BLaER1 (cell line): ENCODE measurements around the gene CCDC50.

Experiments
- H3K27ac ChIP-seq: shearing (Covaris generic); formaldehyde crosslinking; 2 replicates; pipeline ENCODE4 v1.8.1; 2022
- H3K27me3 ChIP-seq: shearing (Covaris generic); formaldehyde crosslinking; 2 replicates; pipeline ENCODE4 v1.8.1; 2022
- H3K36me3 ChIP-seq: shearing (Covaris generic); formaldehyde crosslinking; 2 replicates; pipeline ENCODE4 v1.8.1; 2022
- H3K4me1 ChIP-seq: shearing (Covaris generic); formaldehyde crosslinking; 2 replicates; pipeline ENCODE4 v1.8.1; 2022
- H3K4me2 ChIP-seq: shearing (Covaris generic); formaldehyde crosslinking; 2 replicates; pipeline ENCODE4 v1.8.1; 2022
- H3K4me3 ChIP-seq: shearing (Covaris generic); formaldehyde crosslinking; 2 replicates; pipeline ENCODE4 v1.8.1; 2022
- H3K9ac ChIP-seq: shearing (Covaris generic); formaldehyde crosslinking; 2 replicates; pipeline ENCODE4 v1.8.1; 2022
- H3K9me3 ChIP-seq: shearing (Covaris generic); formaldehyde crosslinking; 2 replicates; pipeline ENCODE4 v1.8.1; 2022
- H4K20me1 ChIP-seq: shearing (Covaris generic); formaldehyde crosslinking; 2 replicates; pipeline ENCODE4 v1.8.1; 2022
- Cebpa-rat ChIP-seq: shearing (Covaris generic); IDR thresholded peaks from 2 replicates; pipeline ENCODE4 v1.8.1; 2022

Gene CCDC50

GRCh38 chr3:191431160-191431822 is 102.1 kb downstream of the CCDC50 start:
- no peak overlapping the region for H3K9ac ChIP-seq
- H3K27me3 ChIP-seq, result no peaks in the 10 kb centered on the region
- H4K20me1 ChIP-seq, result no peaks in the 10 kb centered on the region
- H3K27ac ChIP-seq, result no peak overlapping the region
- no peak for TF ChIP-seq Cebpa-rat
- H3K36me3 ChIP-seq, result no peaks in the 10 kb centered on the region
- H3K4me3 ChIP-seq, result no peak overlapping the region
- no peak overlapping the region for H3K4me2 ChIP-seq
- H3K9me3 ChIP-seq, result no peaks in the 10 kb centered on the region
- peaks cover 15% of the 10 kb centered on the region for H3K4me1 ChIP-seq

- Histone ChIP-seq H3K27ac (no peak overlapping the region), H3K27me3 (no peaks in the 10 kb centered on the region), H3K4me3 (no peak overlapping the region), H3K4me2 (no peak overlapping the region), H3K36me3 (no peaks in the 10 kb centered on the region), H4K20me1 (no peaks in the 10 kb centered on the region), H3K4me1 (peaks cover 22% of the 10 kb centered on the region), H3K9me3 (no peaks in the 10 kb centered on the region), H3K9ac (no peak overlapping the region)
- no peak for TF ChIP-seq Cebpa-rat
Measured at GRCh38 chr3:191432162-191432561, 103.0 kb downstream of the CCDC50 start.

GRCh38 chr3:191434024-191434423 is 104.8 kb downstream of the CCDC50 start:
- H4K20me1 ChIP-seq, result no peaks in the 10 kb centered on the region
- H3K36me3 ChIP-seq, result no peaks in the 10 kb centered on the region
- no peaks in the 10 kb centered on the region for H3K27me3 ChIP-seq
- H3K9ac ChIP-seq, result no peak overlapping the region
- no peak overlapping the region for H3K4me2 ChIP-seq
- no peaks in the 10 kb centered on the region for H3K9me3 ChIP-seq
- peaks cover 22% of the 10 kb centered on the region for H3K4me1 ChIP-seq
- no peak for TF ChIP-seq Cebpa-rat
- no peak overlapping the region for H3K4me3 ChIP-seq
- H3K27ac ChIP-seq, result no peak overlapping the region

GRCh38 chr3:191435981-191436380 is 106.8 kb downstream of the CCDC50 start:
- Histone ChIP-seq H3K27me3 (no peaks in the 10 kb centered on the region), H3K4me3 (no peak overlapping the region), H3K4me2 (peak overlapping the region; percentile 57), H4K20me1 (no peaks in the 10 kb centered on the region), H3K9ac (no peak overlapping the region), H3K36me3 (no peaks in the 10 kb centered on the region), H3K9me3 (peaks cover 4% of the 10 kb centered on the region; the same call in 1 of the 2 replicates), H3K27ac (peak overlapping the region; percentile 1; the same call in 1 of the 2 replicates), H3K4me1 (peaks cover 22% of the 10 kb centered on the region)
- TF ChIP-seq Cebpa-rat, result no peak

- Histone ChIP-seq H3K36me3 (no peaks in the 10 kb centered on the region), H3K9me3 (peaks cover 4% of the 10 kb centered on the region; the same call in 1 of the 2 replicates), H3K27ac (no peak overlapping the region), H3K27me3 (no peaks in the 10 kb centered on the region), H3K9ac (no peak overlapping the region), H4K20me1 (no peaks in the 10 kb centered on the region), H3K4me2 (no peak overlapping the region), H3K4me3 (no peak overlapping the region), H3K4me1 (peaks cover 22% of the 10 kb centered on the region)
- no peak for TF ChIP-seq Cebpa-rat
Measured at GRCh38 chr3:191438150-191438814, 109.1 kb downstream of the CCDC50 start.

DNA sequence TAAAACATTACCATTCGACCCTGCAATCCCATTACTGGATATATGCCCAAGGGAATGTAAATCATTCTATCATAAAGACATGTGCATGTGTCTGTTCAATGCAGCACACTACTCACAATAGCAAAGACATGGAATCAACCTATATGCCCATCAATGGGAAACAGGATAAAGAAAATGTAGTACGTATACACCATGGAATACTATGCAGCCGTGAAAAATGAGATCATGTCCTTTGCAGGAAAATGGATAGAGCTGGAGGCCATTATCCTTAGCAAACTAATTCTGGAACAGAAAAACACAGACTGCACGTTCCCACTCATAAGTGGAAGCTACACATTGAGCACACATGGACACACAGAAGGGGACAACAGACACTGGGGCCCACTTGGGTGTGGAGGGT is 111.3 kb downstream of the CCDC50 start:
- no peak overlapping the region for H3K9ac ChIP-seq
- peaks cover 4% of the 10 kb centered on the region; the same call in 1 of the 2 replicates for H3K9me3 ChIP-seq
- H4K20me1 ChIP-seq, result no peaks in the 10 kb centered on the region
- H3K4me1 ChIP-seq, result peaks cover 14% of the 10 kb centered on the region
- H3K27me3 ChIP-seq, result no peaks in the 10 kb centered on the region
- H3K4me3 ChIP-seq, result no peak overlapping the region
- no peak for TF ChIP-seq Cebpa-rat
- no peaks in the 10 kb centered on the region for H3K36me3 ChIP-seq
- H3K27ac ChIP-seq, result no peak overlapping the region
- H3K4me2 ChIP-seq, result no peak overlapping the region

GRCh38 chr3:191441687-191442086 is 112.5 kb downstream of the CCDC50 start:
- no peaks in the 10 kb centered on the region for H3K36me3 ChIP-seq
- no peaks in the 10 kb centered on the region for H4K20me1 ChIP-seq
- H3K27me3 ChIP-seq, result no peaks in the 10 kb centered on the region
- H3K9ac ChIP-seq, result no peak overlapping the region
- H3K9me3 ChIP-seq, result peaks cover 4% of the 10 kb centered on the region; the same call in 1 of the 2 replicates
- no peak overlapping the region for H3K4me2 ChIP-seq
- no peak overlapping the region for H3K27ac ChIP-seq
- TF ChIP-seq Cebpa-rat, result no peak
- no peak overlapping the region for H3K4me3 ChIP-seq
- peaks cover 3% of the 10 kb centered on the region for H3K4me1 ChIP-seq

GRCh38 chr3:191444569-191444968 is 115.4 kb downstream of the CCDC50 start:
- TF ChIP-seq Cebpa-rat, result no peak
- Histone ChIP-seq H3K4me1 (no peaks in the 10 kb centered on the region), H4K20me1 (no peaks in the 10 kb centered on the region), H3K27me3 (no peaks in the 10 kb centered on the region), H3K4me2 (no peak overlapping the region), H3K9me3 (peaks cover 4% of the 10 kb centered on the region; the same call in 1 of the 2 replicates), H3K9ac (no peak overlapping the region), H3K36me3 (no peaks in the 10 kb centered on the region), H3K27ac (no peak overlapping the region), H3K4me3 (no peak overlapping the region)
